K562 (cell line): ENCODE measurements around the gene ACBD3.

Experiments used
- CCNT2 ChIP-seq: IDR thresholded peaks from 2 replicates; pipeline ENCODE4 v1.6.1; 2011; ENCODE audit warnings: borderline replicate concordance, low read depth, mild to moderate bottlenecking, moderate library complexity, mixed read lengths, low read length; ENCODE audit not compliant: insufficient read length; ENCODE audit errors: extremely low read depth
- HMG20B ChIP-seq: fragments of 250-450 bp; sonication (Bioruptor Pico); IDR thresholded peaks from 2 replicates; pipeline ENCODE4 v1.5.0; 2021; ENCODE audit warnings: mild to moderate bottlenecking
- YY1 ChIP-seq, 3 experiments: IDR thresholded peaks; 2 replicates each; pipeline ENCODE4 v1.6.1; 2011; ENCODE audit warnings: low read length in 2 of 3, mild to moderate bottlenecking in 2 of 3, moderate library complexity in 2 of 3, borderline replicate concordance in 1 of 3, control low read depth in 1 of 3, low read depth in 1 of 3; ENCODE audit not compliant: insufficient read depth in 3 of 3, insufficient replicate concordance in 2 of 3, control insufficient read depth in 1 of 3, insufficient read length in 1 of 3; ENCODE audit errors: extremely low read depth in 1 of 3
- ZFP36 ChIP-seq: fragments of 150-350 bp; IDR thresholded peaks from 2 replicates; pipeline ENCODE4 v1.6.1; 2018; ENCODE audit warnings: low read length, low read depth; ENCODE audit not compliant: partially characterized antibody
- ZNF707 ChIP-seq: fragments of 250-450 bp; sonication (Bioruptor Pico); conservative IDR thresholded peaks from 2 replicates; pipeline ENCODE4 v1.8.0; 2022; ENCODE audit warnings: inconsistent platforms, mild to moderate bottlenecking, moderate library complexity
- TF ChIP-seq, protein P1 (sequence below), 2 experiments: fragments of 150-350 bp in 1 of 2; IDR thresholded peaks; 2 replicates each; pipeline ENCODE4 v1.6.1; 2012 to 2016; ENCODE audit warnings: low read depth in 2 of 2, low read length in 2 of 2, mild to moderate bottlenecking in 1 of 2, moderate library complexity in 1 of 2
- TF ChIP-seq, protein P2 (sequence below), 3 experiments: IDR thresholded peaks in 2 of 3; conservative IDR thresholded peaks in 1 of 3; 2 replicates each; pipeline ENCODE4 v1.5.1; 2011 to 2012; ENCODE audit warnings: low read length in 3 of 3, mild to moderate bottlenecking in 3 of 3, control low read depth in 2 of 3, improper control_type of control experiment in 1 of 3, inconsistent platforms in 1 of 3, low read depth in 1 of 3, mixed read lengths in 1 of 3, moderate library complexity in 1 of 3; ENCODE audit not compliant: insufficient read depth in 2 of 3
- TF ChIP-seq, protein P3 (sequence below): sonication (generic); formaldehyde crosslinking; IDR thresholded peaks from 2 replicates; pipeline ENCODE4 v1.8.1; 2023; ENCODE audit warnings: mild to moderate bottlenecking, missing genetic modification reagents
- TF ChIP-seq, protein P4 (sequence below): sonication (generic); formaldehyde crosslinking; IDR thresholded peaks from 2 replicates; pipeline ENCODE4 v1.8.0; 2022; ENCODE audit warnings: mild to moderate bottlenecking, missing genetic modification reagents

DNA sequence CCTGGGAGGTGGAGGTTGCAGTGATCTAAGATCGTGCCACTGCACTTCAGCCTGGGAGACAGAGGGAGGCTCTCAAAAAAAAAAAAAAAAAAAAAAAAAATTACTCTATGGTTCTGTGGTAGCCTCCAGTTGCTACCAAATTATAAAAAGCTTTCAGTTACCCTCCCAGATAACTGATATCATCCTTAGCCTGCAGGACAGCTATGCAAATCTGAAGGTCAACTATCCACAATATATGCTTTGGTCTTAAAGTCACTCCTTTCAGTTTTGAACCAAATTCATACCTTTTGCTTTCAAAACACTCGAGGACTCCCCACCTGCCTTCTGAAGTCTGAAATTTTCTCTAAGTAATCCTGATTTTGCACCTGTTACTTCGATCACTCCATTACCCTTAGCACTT is 40.1 kb upstream of the ACBD3 start:
- TF ChIP-seq ZFP36 = no peak
- TF ChIP-seq, protein P1, sequence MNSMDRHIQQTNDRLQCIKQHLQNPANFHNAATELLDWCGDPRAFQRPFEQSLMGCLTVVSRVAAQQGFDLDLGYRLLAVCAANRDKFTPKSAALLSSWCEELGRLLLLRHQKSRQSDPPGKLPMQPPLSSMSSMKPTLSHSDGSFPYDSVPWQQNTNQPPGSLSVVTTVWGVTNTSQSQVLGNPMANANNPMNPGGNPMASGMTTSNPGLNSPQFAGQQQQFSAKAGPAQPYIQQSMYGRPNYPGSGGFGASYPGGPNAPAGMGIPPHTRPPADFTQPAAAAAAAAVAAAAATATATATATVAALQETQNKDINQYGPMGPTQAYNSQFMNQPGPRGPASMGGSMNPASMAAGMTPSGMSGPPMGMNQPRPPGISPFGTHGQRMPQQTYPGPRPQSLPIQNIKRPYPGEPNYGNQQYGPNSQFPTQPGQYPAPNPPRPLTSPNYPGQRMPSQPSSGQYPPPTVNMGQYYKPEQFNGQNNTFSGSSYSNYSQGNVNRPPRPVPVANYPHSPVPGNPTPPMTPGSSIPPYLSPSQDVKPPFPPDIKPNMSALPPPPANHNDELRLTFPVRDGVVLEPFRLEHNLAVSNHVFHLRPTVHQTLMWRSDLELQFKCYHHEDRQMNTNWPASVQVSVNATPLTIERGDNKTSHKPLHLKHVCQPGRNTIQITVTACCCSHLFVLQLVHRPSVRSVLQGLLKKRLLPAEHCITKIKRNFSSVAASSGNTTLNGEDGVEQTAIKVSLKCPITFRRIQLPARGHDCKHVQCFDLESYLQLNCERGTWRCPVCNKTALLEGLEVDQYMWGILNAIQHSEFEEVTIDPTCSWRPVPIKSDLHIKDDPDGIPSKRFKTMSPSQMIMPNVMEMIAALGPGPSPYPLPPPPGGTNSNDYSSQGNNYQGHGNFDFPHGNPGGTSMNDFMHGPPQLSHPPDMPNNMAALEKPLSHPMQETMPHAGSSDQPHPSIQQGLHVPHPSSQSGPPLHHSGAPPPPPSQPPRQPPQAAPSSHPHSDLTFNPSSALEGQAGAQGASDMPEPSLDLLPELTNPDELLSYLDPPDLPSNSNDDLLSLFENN (IDR thresholded peaks at IDR 0.05; ENCODE audit: low read depth in 2 of 2, low read length in 2 of 2) = no peak
- no peak for TF ChIP-seq ZNF707 (CRISPR knock-in tag)
- TF ChIP-seq, protein P2, sequence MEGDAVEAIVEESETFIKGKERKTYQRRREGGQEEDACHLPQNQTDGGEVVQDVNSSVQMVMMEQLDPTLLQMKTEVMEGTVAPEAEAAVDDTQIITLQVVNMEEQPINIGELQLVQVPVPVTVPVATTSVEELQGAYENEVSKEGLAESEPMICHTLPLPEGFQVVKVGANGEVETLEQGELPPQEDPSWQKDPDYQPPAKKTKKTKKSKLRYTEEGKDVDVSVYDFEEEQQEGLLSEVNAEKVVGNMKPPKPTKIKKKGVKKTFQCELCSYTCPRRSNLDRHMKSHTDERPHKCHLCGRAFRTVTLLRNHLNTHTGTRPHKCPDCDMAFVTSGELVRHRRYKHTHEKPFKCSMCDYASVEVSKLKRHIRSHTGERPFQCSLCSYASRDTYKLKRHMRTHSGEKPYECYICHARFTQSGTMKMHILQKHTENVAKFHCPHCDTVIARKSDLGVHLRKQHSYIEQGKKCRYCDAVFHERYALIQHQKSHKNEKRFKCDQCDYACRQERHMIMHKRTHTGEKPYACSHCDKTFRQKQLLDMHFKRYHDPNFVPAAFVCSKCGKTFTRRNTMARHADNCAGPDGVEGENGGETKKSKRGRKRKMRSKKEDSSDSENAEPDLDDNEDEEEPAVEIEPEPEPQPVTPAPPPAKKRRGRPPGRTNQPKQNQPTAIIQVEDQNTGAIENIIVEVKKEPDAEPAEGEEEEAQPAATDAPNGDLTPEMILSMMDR (IDR thresholded peaks at IDR 0.05 in 2 of 3, conservative IDR thresholded peaks at IDR 0.05 in 1 of 3; ENCODE audit: insufficient read depth in 2 of 3, low read depth in 1 of 3, low read length in 3 of 3) = no peak
- TF ChIP-seq, protein P3, sequence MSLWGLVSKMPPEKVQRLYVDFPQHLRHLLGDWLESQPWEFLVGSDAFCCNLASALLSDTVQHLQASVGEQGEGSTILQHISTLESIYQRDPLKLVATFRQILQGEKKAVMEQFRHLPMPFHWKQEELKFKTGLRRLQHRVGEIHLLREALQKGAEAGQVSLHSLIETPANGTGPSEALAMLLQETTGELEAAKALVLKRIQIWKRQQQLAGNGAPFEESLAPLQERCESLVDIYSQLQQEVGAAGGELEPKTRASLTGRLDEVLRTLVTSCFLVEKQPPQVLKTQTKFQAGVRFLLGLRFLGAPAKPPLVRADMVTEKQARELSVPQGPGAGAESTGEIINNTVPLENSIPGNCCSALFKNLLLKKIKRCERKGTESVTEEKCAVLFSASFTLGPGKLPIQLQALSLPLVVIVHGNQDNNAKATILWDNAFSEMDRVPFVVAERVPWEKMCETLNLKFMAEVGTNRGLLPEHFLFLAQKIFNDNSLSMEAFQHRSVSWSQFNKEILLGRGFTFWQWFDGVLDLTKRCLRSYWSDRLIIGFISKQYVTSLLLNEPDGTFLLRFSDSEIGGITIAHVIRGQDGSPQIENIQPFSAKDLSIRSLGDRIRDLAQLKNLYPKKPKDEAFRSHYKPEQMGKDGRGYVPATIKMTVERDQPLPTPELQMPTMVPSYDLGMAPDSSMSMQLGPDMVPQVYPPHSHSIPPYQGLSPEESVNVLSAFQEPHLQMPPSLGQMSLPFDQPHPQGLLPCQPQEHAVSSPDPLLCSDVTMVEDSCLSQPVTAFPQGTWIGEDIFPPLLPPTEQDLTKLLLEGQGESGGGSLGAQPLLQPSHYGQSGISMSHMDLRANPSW (CRISPR knock-in tag) = no peak
- TF ChIP-seq, protein P4, sequence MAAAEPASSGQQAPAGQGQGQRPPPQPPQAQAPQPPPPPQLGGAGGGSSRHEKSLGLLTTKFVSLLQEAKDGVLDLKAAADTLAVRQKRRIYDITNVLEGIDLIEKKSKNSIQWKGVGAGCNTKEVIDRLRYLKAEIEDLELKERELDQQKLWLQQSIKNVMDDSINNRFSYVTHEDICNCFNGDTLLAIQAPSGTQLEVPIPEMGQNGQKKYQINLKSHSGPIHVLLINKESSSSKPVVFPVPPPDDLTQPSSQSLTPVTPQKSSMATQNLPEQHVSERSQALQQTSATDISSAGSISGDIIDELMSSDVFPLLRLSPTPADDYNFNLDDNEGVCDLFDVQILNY (CRISPR knock-in tag) = no peak
- no peak for TF ChIP-seq CCNT2
- no peak for TF ChIP-seq HMG20B
- no peak for TF ChIP-seq YY1 (IDR thresholded peaks at IDR 0.05; ENCODE audit: borderline replicate concordance in 1 of 3, control insufficient read depth in 1 of 3, extremely low read depth in 1 of 3, insufficient read depth in 3 of 3, insufficient read length in 1 of 3, insufficient replicate concordance in 2 of 3, low read depth in 1 of 3, low read length in 2 of 3)
